Stimulated activated CD8-positive, alpha-beta memory T cell treated with anti-CD3 and anti-CD28 coated beads, Interleukin-15, amount 100 ng/mL, for 24 hours (primary cell): ENCODE results near the gene GMNN.
A peak's percentile ranks its signal among the peaks of the same experiment; 100 is the strongest.
"Not testable (repeated sequence)": the region's sequence is repeated elsewhere in the genome, so short reads cannot be mapped to it uniquely, and the experiment has no call there.

Source experiments
- DNase-seq: peaks from one replicate; pipeline ENCODE4 v3.0.0-alpha.2; 2020; ENCODE audit warnings: low read depth

The GMNN gene

GRCh38 chr6:24774696-24775519 is at the start of gene GMNN:
GMNN (plus strand) TSS chr6:24774937; CDS start chr6:24777247, 2,310 bp downstream.
- DNase-seq, result peak; percentile 95

GRCh38 chr6:24730653-24731052 is 44.1 kb upstream of the GMNN start:
- DNase-seq, result not testable (repeated sequence)

- DNase-seq, result not testable (repeated sequence)
Observed at GRCh38 chr6:24731456-24732134, 43.1 kb upstream of the GMNN start.

- no peak for DNase-seq
Observed at GRCh38 chr6:24734166-24734565, 40.6 kb upstream of the GMNN start.

- not testable (repeated sequence) for DNase-seq
Observed at GRCh38 chr6:24734710-24735109, 40.0 kb upstream of the GMNN start.

GRCh38 chr6:24738741-24739140 is 36.0 kb upstream of the GMNN start:
- DNase-seq, result no peak

- no peak for DNase-seq
Observed at GRCh38 chr6:24740861-24741260, 33.9 kb upstream of the GMNN start.

- DNase-seq, result no peak
Observed at GRCh38 chr6:24742216-24742738, 32.5 kb upstream of the GMNN start.

- DNase-seq, result no peak
Observed at GRCh38 chr6:24743265-24743943, 31.3 kb upstream of the GMNN start.

GRCh38 chr6:24743944-24744335 is 30.8 kb upstream of the GMNN start:
- DNase-seq, result no peak

GRCh38 chr6:24744911-24745310 is 29.8 kb upstream of the GMNN start:
- no peak for DNase-seq

GRCh38 chr6:24749297-24749696 is 25.4 kb upstream of the GMNN start:
- DNase-seq, result no peak

GRCh38 chr6:24750878-24751277 is 23.9 kb upstream of the GMNN start:
- not testable (repeated sequence) for DNase-seq

- no peak for DNase-seq
Observed at GRCh38 chr6:24752503-24752902, 22.2 kb upstream of the GMNN start.

- DNase-seq, result no peak
Observed at GRCh38 chr6:24752917-24753492, 21.7 kb upstream of the GMNN start.

GRCh38 chr6:24753545-24753944 is 21.2 kb upstream of the GMNN start:
- no peak for DNase-seq

- not testable (repeated sequence) for DNase-seq
Observed at GRCh38 chr6:24754378-24754777, 20.4 kb upstream of the GMNN start.

GRCh38 chr6:24755279-24755678 is 19.5 kb upstream of the GMNN start:
- no peak for DNase-seq

GRCh38 chr6:24757611-24758010 is 17.1 kb upstream of the GMNN start:
- no peak for DNase-seq

GRCh38 chr6:24759718-24760117 is 15.0 kb upstream of the GMNN start:
- no peak for DNase-seq

GRCh38 chr6:24760210-24760609 is 14.5 kb upstream of the GMNN start:
- no peak for DNase-seq

- no peak for DNase-seq
Observed at GRCh38 chr6:24761193-24761835, 13.4 kb upstream of the GMNN start.
